Islet of Langerhans (tissue), 1 donor: ENCODE measurements around the gene GLIS2.

Experiments used
- FAIRE-seq: peaks from one replicate; lab custom pipeline; 2011; peaks lifted over from hg19 to GRCh38; lab: Jason Lieb, UNC

The GLIS2 gene

GRCh38 chr16:4315186-4316107, at the start of gene GLIS2:
TSS of gene GLIS2 (plus strand) at chr16:4316067. CDS start at chr16:4332281, 16,214 bp downstream.
- FAIRE-seq: no peak

GRCh38 chr16:4266372-4266771, 49.5 kb upstream of the GLIS2 start:
- no peak for FAIRE-seq

- no peak for FAIRE-seq
Observed at GRCh38 chr16:4270091-4270490, 45.8 kb upstream of the GLIS2 start.

DNA sequence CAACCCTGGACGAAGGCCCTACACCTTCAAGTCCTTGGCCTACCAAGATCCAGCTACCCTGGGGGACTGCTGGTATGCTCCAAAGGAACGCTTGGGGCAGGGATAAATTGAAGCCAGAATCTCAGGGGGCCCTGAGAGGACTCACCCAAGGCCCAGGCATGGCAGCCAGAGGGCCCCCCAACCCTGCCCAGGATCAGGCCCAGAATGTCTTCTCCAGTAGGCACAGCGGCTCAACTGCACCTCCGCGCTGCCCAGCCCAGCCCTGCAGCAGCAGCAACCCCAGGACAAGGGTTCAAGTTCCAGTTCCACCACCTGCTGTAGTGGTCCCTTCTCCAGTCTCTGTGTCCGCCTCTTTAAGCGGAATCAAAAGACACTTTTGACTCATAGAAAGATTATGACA, 45.3 kb upstream of the GLIS2 start:
- FAIRE-seq: no peak

GRCh38 chr16:4271176-4272113, 44.4 kb upstream of the GLIS2 start:
- FAIRE-seq: no peak

- FAIRE-seq: no peak
Observed at GRCh38 chr16:4272114-4272956, 43.5 kb upstream of the GLIS2 start.

DNA sequence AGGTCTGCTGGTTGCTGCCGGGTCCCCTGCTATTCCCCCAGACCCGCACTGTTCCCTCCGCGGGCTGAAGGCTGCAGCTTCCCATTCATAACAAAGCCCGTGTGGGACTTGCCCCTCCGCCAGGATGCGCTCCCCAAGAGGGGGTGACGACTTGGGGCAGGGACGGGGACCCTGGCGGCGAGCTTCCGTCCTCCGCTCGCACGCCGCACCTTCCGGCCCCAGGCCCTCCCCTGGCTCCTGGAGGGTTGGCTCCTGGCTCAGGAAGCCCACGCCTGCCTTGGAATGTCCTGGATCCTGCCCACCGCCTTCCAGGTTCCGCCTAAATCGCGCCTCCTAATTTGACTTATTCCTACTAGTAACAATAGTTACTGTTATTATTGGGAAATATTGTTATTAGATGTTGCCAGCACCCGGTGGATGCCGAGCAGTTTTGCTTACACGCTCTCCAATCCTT, 42.0 kb upstream of the GLIS2 start:
- no peak for FAIRE-seq

DNA sequence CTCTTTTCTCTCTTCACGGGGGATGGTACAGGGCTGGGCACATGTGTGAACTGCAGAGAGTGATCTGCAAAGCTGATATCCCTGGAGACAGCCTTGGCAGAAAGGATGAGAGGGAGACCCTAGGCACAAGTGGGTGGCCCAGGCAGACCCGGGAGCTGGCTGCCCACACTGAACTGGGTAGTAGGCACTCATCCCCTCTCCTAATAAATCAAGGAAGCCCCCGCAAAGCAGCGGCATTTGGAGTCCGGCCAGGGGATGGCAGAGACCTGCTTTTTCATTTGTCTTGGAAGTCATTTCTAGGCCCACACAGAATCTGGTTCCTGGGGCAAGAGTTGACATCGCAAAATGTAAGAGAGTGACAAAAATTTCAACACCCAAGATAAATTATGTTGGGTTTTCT, 40.0 kb upstream of the GLIS2 start:
- FAIRE-seq: no peak

GRCh38 chr16:4277987-4278513, 37.8 kb upstream of the GLIS2 start:
- FAIRE-seq: no peak

- FAIRE-seq: no peak
Observed at GRCh38 chr16:4280625-4281024, 35.2 kb upstream of the GLIS2 start.

- FAIRE-seq: no peak
Observed at GRCh38 chr16:4283441-4283840, 32.4 kb upstream of the GLIS2 start.

GRCh38 chr16:4283939-4284338, 31.9 kb upstream of the GLIS2 start:
- no peak for FAIRE-seq

DNA sequence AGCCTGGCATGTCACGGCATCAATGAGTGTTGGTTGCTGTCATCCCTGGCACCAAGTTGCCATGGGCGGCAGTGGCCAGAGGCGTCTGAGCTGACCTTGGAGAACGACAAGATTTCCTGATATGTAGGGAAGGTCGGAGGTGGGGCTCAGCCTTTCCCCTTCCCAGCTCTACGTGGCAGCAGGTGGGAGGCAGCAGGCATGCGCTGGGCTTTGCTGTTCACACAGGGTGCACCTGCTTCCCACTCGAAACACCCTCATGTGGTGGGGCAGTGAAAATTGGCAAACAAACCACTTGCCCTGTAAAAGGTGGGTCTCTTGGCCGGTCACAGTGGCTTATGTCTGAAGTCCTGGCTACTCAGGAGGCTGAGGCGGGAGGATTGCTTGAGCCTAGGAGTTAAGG, 30.7 kb upstream of the GLIS2 start:
- no peak for FAIRE-seq

DNA sequence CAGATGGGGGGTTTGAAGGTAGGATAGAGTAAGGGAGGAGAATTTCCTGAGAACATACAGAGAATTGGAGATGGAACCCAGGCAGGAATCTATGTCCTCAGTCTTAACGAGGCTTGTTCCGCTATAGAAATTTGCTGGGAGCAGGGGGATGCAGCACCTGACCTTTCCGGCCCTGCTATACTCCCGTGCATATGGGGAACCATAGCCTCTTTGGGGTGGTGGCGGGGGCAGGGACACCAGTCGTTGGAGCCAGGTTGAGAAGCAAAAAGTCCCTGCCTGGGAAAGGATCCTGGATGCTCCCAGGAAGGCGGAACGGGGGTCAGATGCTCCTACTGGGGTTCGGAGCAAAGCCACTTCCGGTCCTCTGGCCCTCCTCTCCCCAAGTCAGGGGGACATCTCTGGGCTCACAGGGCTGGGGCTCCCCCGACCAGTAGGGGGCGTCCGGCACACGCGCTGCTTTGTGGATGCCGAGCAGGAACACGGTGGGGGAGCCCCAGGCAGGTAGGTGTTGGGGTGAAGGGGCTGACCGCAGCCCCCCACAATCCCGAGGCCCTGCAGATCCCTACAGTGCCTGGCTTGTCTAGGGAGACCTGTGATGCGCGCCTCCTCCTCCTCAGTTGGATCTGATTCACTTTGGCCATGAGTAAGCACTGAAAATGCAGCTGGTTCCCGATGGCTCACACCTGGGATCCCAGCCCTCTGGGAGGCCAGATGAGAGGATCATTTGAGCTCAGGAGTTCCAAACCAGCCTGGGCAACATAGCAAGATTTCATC, 27.5 kb upstream of the GLIS2 start:
- no peak for FAIRE-seq

GRCh38 chr16:4290236-4290830, 25.5 kb upstream of the GLIS2 start:
- FAIRE-seq: no peak

GRCh38 chr16:4291699-4292098, 24.2 kb upstream of the GLIS2 start:
- FAIRE-seq: no peak

- no peak for FAIRE-seq
Observed at GRCh38 chr16:4293181-4293716, 22.6 kb upstream of the GLIS2 start.

DNA sequence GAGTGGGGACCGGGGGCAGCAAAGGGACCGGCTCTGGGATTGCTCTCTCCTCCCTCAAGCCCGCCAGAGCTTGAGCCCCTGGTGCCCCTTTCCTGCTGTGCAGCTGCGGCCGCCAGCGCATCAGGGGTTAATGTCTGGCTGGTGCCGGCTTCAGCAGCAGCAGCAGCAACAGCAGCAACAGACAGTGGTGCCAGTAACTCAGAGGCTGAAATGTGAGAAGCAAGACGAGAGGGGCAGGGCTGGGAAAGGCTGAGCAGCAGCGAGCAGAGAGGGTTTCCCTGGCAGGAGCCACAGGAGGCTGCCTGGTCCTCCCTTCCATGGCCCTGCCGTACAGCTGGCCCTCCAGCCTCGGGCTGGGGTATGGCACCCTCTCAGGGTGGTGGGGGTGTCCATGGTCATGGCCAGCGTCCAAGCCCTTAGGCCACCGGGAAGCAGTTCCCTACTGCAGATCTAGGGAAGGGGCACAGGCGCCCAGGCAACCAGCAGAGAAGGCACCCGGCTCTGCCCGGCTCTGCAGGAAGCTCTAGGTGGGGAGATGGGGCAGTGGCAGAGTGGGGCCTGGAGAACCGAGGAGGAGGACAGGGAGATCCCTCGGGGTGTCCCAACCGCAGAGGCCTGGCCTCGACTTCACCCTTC, 21.9 kb upstream of the GLIS2 start:
- FAIRE-seq: no peak

GRCh38 chr16:4295581-4295980, 20.3 kb upstream of the GLIS2 start:
- FAIRE-seq: no peak

DNA sequence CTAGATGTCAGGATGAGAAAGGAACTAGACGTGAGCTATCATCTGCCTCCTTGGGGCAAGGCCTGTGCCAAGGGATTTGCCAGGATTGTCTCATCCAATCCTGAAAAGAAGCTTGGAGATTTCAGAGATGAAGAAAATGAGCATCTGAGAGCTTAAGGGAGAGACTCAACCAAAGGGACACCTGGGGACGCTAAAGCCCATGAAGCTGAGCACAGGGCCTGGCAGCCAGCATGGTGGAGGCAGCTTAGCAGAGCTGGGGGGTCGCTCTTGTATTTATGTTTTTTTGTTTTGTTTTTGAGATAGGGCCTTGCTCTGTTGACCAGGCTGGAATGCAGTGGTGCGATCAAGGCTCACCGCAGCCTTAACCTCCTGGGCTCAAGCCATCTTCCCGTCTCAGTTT, 18.4 kb upstream of the GLIS2 start:
- no peak for FAIRE-seq
